ENCODE measurements around the gene GDE1.

DNA sequence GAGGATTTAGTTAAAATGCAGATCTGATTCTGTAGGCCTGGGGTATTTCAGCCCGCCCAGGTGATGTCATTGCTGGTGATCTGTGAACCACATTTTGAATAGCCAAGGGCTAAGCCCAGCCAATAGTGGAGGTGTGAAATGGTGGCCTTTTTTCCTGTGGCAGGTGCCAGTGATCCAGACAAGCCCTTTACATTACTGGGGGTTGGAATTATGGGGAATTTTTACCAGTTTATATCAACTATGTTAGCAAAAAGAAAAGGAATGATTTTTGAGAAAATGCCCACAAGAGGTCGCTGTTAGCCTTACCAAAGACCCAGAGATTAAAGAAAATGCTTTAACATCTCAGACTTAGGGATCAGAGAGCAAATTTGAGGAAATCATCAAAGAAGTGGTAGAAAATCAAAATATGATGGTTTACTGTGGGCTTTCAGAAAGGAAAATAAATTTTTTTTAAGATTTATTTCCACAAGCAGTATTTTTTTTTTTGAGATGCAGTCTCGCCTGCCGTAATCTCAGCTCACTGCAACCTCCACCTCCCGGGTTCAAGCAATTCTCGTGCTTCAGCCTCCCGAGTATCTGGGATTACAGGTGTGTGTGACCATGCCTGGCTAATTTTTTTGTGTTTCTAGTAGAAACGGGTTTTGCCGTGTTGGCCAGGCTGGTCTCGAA lies 37.5 kb upstream of the GDE1 start:
- TF ChIP-seq CTCF (IDR thresholded peaks at IDR 0.05; ENCODE audit: insufficient read depth, low read length, poor library complexity, severe bottlenecking) (peak; percentile 62), EZH2phosphoT487 (conservative IDR thresholded peaks at IDR 0.05; ENCODE audit: low read length) (no peak)

Data from SU-DHL-6 (cell line).